Dermis microvascular lymphatic vessel endothelial cell (primary cell): ENCODE results near the gene MAGIX. TPM values are rescaled to one million over a fixed set of nuclear protein-coding genes. Genes with fewer than 3 reads are reported as not detected.
"Not testable (repeated sequence)": the region's sequence is repeated elsewhere in the genome, so short reads cannot be mapped to it uniquely, and the experiment has no call there.

ENCODE experiments used
- DNase-seq, 2 donors: peaks; one replicate each; pipeline versions ENCODE4 v3.0.0 to v3.0.0-alpha.2; 2010; ENCODE audit warnings: low read depth in 2 of 2
- total RNA-seq: library from RNA; depleted of rRNA; stranded (reverse); fragments of >200 nt; gene quantifications from 2 replicates; pipeline ENCODE4 v1.2.1, GENCODE V29; 2014

Gene MAGIX
- total RNA-seq, 1 donor from 2014 or later: 0.39 TPM

DNA sequence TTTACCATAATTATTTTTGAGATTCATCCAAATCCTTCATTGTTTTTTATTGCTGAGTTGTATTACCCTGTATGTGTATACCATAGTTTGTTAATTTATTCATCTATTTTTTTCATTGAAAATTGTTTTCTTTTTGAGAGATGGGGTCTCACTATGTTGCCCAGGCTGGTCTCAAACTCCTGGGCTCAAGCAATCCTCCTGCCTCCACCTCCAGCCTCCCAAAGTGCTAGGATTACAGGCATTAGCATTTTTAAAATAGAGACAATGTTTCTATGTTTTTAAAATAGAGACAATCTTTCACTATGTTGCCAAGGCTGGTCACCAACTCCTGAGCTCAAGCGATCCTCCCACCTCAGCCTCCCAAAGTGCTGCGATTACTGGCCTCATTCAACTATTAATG, 1.6 kb upstream of the MAGIX start:
- no peak for DNase-seq

DNA sequence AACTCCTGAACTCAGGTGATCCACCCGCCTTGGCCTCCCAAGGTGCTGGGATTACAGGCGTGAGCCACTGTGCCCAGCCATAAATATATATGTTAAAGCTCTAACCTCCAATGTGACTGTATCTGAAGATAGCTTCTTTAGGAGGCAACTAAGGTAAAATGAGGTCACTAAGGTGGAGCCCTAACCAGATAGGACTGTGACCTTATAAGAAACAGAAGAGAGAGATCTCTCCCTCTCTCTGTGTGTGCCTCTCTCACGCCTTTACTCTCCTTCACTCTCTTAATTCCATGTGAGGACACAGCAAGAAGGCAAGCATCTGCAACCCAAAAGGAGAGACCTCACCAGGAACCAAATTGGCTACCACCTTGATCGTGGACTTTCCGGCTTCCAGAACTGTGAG, 926 bp upstream of the MAGIX start:
- no peak for DNase-seq

GRCh38 chrX:49163555-49164419, 1.2 kb downstream of the MAGIX start:
- DNase-seq: peak; percentile 63 to 84

- DNase-seq: no peak
These were observed 2.2 kb downstream of the MAGIX start for GRCh38 chrX:49164589-49165360.

DNA sequence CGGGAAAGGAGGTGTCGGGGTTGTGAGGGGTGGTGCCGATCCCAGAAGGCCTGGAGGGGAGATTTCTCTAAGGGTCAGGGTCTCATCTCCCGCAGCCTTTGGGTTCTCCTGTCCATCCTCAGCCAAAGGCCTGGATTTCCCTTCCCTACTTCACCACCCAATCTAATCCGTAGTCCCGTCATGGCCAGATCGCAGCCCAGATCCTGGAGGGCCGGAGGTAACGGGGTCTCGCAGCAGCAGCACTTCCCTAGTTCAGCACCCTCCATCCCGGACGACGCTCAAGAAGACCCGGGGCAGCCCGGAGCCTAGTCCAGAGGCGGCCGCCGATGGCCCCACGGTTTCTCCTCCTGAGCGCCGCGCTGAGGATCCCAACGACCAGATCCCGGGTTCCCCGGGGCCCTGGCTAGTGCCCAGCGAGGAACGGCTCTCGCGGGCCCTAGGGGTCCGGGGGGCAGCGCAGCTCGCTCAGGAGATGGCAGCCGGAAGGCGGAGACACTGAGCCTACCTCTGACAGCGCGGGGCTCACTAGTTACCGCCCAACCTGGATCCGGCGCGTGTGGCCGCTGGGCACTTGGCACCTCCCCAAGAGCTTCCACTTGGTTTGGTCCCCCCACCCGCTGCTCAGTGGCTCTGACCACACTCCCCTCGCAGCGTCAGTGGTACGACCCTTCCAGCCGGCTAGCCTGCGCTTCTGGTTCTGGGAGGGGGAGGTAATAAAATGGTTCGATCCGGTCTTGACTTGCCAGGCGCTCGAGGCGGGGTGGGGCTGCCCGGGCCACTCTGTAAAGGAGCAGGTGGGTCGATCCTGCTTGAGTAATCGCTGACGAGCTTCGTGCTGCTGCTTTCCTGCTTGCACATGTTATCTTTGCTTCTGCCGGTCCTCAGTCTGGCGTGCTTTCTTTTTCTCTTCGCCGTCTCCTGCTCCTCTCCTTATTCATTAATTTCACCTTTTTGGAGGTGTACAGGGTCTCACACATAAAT, 3.6 kb downstream of the MAGIX start:
- peak; percentile 76 to 81 for DNase-seq

GRCh38 chrX:49166914-49167739, 4.6 kb downstream of the MAGIX start:
- DNase-seq: peak in 1 of 2 donors; percentile 58

GRCh38 chrX:49167740-49168108, 5.2 kb downstream of the MAGIX start:
- no peak for DNase-seq

GRCh38 chrX:49171752-49172279, 9.3 kb downstream of the MAGIX start, which contains the start of gene PLP2:
PLP2 (plus strand) TSS chrX:49171898; CDS start chrX:49172001, 103 bp downstream.
- DNase-seq: peak in 1 of 2 donors; percentile 23

DNA sequence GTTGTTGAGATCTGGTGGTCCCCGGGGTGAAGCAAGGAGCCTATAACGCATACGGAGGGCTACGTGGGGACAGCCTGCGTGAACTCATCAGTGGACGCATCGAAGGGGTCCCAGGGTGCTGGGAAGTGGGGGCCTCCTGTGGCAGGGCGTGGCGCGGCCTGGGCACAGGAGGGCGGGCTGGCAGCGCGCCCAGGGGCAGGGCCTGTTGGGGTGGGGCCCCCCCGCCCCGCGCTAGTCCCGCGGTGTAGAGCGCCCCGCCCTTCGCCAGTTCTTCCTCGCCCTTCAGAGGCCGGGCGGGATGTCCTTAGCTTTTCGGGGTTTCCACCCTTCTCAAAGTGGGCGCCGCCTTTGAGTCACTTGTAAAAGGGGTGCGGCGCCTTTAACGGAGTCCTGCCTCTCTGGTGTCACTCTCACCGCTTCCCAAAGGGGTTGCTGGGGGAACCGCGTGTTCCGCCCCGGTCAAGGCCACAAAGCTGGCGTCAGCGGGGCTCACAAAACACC, 9.8 kb downstream of the MAGIX start:
- peak in 1 of 2 donors; percentile 38 for DNase-seq

GRCh38 chrX:49173544-49173943, 11.0 kb downstream of the MAGIX start:
- DNase-seq: not testable (repeated sequence)

GRCh38 chrX:49174723-49175122, 12.2 kb downstream of the MAGIX start:
- DNase-seq: peak in 1 of 2 donors; percentile 8

DNA sequence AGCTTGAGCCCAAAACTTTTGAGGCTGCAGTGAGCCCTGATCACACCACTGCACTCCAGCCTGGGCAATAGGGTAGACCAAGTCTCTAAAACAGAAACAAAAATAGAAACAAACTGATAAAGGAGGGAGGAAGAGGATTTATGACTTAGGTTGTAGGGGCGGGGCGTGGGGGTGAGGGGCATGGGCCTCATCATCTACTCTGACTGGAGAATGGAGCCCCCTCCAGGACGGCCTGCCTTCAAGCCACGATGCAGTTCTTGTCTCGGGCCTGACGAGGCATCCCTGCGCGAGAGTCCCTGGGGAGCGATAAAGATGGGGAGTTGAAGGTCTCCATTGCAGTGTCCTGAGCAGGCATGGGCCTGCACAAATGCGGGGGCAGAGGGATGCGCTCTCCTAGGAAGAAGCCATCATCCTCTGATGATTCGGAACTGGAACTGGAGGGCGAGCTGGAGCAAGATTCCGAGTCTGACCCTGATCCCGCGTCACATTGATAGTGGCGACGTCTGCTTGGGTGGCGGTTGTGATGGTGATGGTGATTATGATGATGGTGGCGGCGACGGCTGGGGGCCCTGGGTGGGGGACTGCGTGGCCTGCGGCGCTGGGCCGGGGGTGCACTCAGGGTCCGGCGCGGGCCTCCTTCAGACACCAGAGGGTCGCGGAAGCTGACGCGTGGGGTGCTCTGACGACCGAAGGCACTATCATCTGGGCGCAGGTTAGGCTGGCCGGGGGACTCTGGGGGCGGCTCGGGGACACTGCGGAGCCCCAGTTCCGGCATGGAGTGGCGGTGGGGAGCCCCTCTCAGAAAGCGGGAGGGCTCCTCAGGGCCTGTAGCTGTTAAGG, 13.1 kb downstream of the MAGIX start:
- DNase-seq: no peak

DNA sequence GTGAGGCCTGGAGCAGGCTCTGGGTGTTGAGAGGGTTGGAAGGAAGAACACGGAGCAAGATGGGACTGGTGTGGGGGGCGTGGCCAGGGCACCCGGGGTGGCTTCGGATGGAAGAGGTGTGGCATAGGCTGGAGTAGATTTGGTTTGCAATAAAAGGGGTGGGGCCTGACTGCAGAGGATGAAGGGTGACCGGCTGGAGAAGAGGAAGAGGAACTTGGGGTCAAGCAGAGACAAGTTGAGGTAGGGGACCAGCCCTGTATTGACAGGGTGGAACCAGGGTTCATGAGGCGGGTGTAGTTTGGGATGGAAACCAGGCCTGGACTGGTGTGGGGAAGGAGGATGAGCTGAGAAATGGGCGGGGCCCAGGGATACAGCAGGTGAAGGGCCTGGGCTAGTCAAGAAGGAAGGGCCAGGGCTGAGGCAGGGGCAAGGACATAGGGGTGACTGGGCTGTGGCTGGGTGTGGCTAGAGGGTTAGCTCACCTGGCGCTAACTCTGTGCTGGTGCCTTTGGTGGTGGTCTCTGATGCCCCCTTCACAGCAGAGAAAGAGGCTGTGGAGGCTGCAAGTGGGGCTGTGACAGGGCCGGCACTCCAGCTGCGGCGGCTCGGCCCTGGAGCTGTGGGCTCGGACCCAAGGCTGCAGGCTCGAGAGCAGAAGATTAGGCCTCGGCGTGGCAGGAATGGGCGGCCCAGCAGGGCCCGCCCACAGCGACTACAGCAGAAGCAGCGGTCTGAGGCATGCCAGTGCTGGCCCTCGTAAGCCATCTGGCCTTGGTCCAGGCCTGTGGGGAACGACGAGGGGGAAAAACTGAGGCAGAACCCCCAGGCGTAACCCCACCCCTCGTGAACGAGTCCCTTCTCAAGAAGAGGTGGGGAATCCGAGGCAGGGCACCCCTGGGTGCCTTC, 14.1 kb downstream of the MAGIX start:
- DNase-seq: no peak

DNA sequence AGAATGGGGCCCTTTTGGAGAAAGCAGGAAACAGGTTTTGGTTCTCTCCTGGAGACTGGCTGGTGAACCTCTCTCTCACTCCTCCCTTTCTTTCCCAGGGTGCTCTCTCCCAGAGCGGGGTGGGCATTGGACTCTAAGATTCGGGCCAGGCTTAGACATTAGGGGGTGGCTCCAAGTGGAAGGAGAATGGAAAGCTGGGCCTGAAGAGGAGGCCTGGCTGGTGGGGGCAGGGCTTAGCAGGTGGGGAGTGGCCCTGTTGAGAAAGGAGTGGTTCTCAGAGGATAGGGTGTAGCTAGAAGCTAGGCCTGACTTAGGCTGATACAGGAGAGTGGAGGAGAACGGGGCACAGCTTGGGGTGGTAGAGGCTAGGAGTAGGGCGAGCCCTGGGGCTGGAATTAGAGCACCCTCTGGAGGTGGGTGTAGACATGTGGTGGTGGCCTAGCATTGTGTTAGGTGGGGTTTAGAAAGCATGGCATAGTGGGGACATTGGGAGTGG, 14.8 kb downstream of the MAGIX start:
- DNase-seq: no peak

- DNase-seq: no peak
These were observed 15.4 kb downstream of the MAGIX start for GRCh38 chrX:49177873-49178480.

- no peak for DNase-seq
These were observed 16.0 kb downstream of the MAGIX start for GRCh38 chrX:49178537-49178936.

DNA sequence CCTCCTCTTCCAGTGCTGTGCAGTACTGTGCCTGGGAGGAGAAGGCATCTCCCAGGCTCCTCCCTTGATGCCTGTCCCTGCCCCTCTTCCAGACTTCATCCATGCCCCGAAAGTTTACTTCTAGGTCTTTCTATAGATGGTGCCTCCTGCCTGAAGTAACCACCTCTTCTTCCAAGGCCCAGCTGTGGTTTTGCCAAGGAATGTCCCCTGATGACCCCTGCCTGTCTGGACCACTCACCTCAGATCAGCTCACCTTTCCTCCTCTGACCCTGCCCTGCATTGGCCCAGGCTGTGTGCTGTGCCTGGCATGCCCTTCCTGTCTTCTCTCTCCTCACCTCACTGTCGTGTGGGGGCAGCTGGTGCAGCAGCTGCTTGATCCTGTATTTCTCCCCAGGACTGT, 16.8 kb downstream of the MAGIX start:
- DNase-seq: no peak
